BJ (cell line): ENCODE results near the gene TOR2A. TPM values are rescaled to one million over a fixed set of nuclear protein-coding genes. Genes with fewer than 3 reads are reported as not detected.

Source experiments
- CTCF ChIA-PET: fragments of 350-600 bp; formaldehyde crosslinking; extraction: SDS; loops from one replicate; lab custom pipeline; 2021; ENCODE audit warnings: antibody characterized with exemption, inconsistent platforms; lab: Yijun Ruan, JAX
- POLR2A ChIA-PET: fragments of 300-600 bp; sonication (Branson Sonifier 250); formaldehyde crosslinking; extraction: SDS; loops from one replicate; lab custom pipeline; 2021; ENCODE audit warnings: antibody characterized with exemption; lab: Charles Lee
- DNase-seq: peaks from one replicate; pipeline ENCODE4 v3.0.0-alpha.2; 2011; ENCODE audit warnings: low read depth
- H3K27me3 ChIP-seq: 2 replicates; pipeline ENCODE4 v1.6.0; 2011; ENCODE audit warnings: low read length; ENCODE audit not compliant: control insufficient read depth, insufficient read depth
- H3K36me3 ChIP-seq: 2 replicates; pipeline ENCODE4 v1.5.1; 2011; ENCODE audit warnings: low read length; ENCODE audit not compliant: control insufficient read depth, insufficient read depth
- H3K4me3 ChIP-seq: 2 replicates; pipeline ENCODE4 v1.5.1; 2011; ENCODE audit warnings: low read depth, mild to moderate bottlenecking, control low read depth, low read length
- CTCF ChIP-seq: IDR thresholded peaks from 2 replicates; pipeline ENCODE4 v1.5.1; 2011; ENCODE audit warnings: low read depth, mild to moderate bottlenecking, control low read depth, inconsistent platforms, low read length, moderate library complexity; ENCODE audit not compliant: insufficient read depth
- polyA plus RNA-seq: library from polyadenylated mRNA; depleted of rRNA; stranded (reverse); fragments of >200 nt; gene quantifications from 2 replicates; pipeline ENCODE4 v1.2.3, GENCODE V29; 2011

The TOR2A gene
- polyA plus RNA-seq, 1 experiment: 8.0 TPM

- CTCF ChIA-PET: interaction anchor here (0.8 to 1.0 kb wide), 2 partner anchors 31 to 41 kb away, joined by 3 read pairs; no protein-coding TSS in a partner anchor
- TF ChIP-seq CTCF: no peak
- Histone ChIP-seq H3K36me3 (peaks cover 6% of the 10 kb centered on the region; the same call in 1 of the 2 replicates), H3K27me3 (no peaks in the 10 kb centered on the region), H3K4me3 (no peak overlapping the region)
- POLR2A ChIA-PET: no interaction called here
- DNase-seq: no peak
Observed at GRCh38 chr9:127693697-127694096, 41.4 kb downstream of the TOR2A start.

- Histone ChIP-seq H3K27me3 (no peaks in the 10 kb centered on the region), H3K4me3 (no peak overlapping the region), H3K36me3 (peaks cover 6% of the 10 kb centered on the region; the same call in 1 of the 2 replicates)
- no peak for TF ChIP-seq CTCF
- POLR2A ChIA-PET: no interaction called here
- DNase-seq: no peak
- CTCF ChIA-PET: interaction anchor here (0.8 to 1.8 kb wide), 2 partner anchors 12 to 32 kb away, joined by 3 to 6 read pairs; no protein-coding TSS in a partner anchor
Observed at GRCh38 chr9:127693143-127693542, 42.0 kb downstream of the TOR2A start.

GRCh38 chr9:127692071-127692470 is 43.0 kb downstream of the TOR2A start:
- POLR2A ChIA-PET: no interaction called here
- no peak for DNase-seq

GRCh38 chr9:127690735-127691134 is 44.4 kb downstream of the TOR2A start:
- Histone ChIP-seq H3K36me3 (peaks cover 6% of the 10 kb centered on the region; the same call in 1 of the 2 replicates), H3K4me3 (no peak overlapping the region), H3K27me3 (no peaks in the 10 kb centered on the region)
- no peak for DNase-seq
- ChIA-PET POLR2A (no interaction called here), CTCF (interaction anchor here (1.0 to 1.2 kb wide), 2 partner anchors 10 to 13 kb away, joined by 3 to 4 read pairs; no protein-coding TSS in a partner anchor)
- no peak for TF ChIP-seq CTCF

More at GRCh38 chr9:127692071-127692470, 43.0 kb downstream of the TOR2A start:
- TF ChIP-seq CTCF: no peak
- Histone ChIP-seq H3K27me3 (no peaks in the 10 kb centered on the region), H3K4me3 (no peak overlapping the region), H3K36me3 (peaks cover 6% of the 10 kb centered on the region; the same call in 1 of the 2 replicates)
- CTCF ChIA-PET: interaction anchor here (1.2 to 1.8 kb wide), 2 partner anchors 11 to 12 kb away, joined by 3 to 6 read pairs; no protein-coding TSS in a partner anchor

- ChIA-PET CTCF (no interaction called here), POLR2A (no interaction called here)
- no peak for DNase-seq
- no peak overlapping the region for H3K4me3 ChIP-seq
- H3K27me3 ChIP-seq: no peaks in the 10 kb centered on the region
- H3K36me3 ChIP-seq: peaks cover 6% of the 10 kb centered on the region; the same call in 1 of the 2 replicates
- no peak for TF ChIP-seq CTCF
Observed at GRCh38 chr9:127689329-127690000, 45.6 kb downstream of the TOR2A start.
